Measurements from ENCODE around the gene KCNT1.

The KCNT1 gene

DNA sequence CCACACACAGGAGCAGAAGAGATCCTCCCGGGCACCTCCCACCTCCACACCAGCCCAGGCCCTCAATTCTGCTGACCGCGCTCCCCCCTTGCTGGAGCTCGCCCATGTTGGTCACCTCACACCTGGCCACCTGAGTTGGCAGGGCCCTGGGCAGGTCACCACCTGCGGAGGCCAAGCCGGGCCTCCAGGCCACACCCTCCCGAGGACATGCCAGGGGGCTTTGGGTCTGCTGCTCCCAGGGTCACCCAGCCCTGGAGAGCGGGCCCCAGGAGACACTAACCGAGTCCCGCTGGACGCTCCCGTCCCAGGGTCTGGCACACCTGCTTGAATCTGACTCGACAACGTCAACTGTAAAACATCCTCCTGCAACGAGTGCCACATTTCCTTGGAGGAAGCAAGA is 4.8 kb upstream of the KCNT1 start:
- in situ Hi-C loops (cut with MboI; ENCODE audit: low pct_unique_long_range_greater_than_20kb, low sequenced_read_pairs, unreplicated experiment), result no loop called here
- no peak for TF ChIP-seq CTCF (IDR thresholded peaks at IDR 0.05; ENCODE audit: extremely low read depth, insufficient read depth, missing control alignments)
- no peak for DNase-seq (ENCODE audit: low spot score)

DNA sequence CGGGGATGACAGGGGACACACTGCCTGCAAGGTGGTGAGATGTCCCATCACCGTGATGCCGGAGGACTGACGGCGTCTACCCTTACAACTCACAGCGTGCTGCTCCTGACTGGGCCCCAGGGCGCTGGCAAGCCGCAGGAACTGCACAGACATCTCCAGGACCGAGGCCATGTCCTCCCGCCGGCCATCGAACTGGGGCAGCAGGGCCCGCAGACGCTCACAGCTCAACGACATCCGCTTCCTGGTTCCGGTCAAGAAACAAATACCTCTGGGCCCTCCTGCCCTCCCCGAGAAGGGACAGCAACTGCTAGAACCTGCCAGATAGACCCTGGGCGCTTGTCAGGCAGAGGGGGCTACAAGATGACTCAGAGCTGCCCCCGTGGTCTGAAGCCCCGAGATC is 3.7 kb upstream of the KCNT1 start:
- DNase-seq (ENCODE audit: low spot score), result no peak
- in situ Hi-C loops (cut with MboI; ENCODE audit: low pct_unique_long_range_greater_than_20kb, low sequenced_read_pairs, unreplicated experiment), result no loop called here
- no peak for TF ChIP-seq CTCF (IDR thresholded peaks at IDR 0.05; ENCODE audit: extremely low read depth, insufficient read depth, missing control alignments)

- TF ChIP-seq CTCF (IDR thresholded peaks at IDR 0.05; ENCODE audit: extremely low read depth, insufficient read depth, missing control alignments), result no peak
- no peak for DNase-seq (ENCODE audit: low spot score)
- in situ Hi-C loops (cut with MboI; ENCODE audit: low pct_unique_long_range_greater_than_20kb, low sequenced_read_pairs, unreplicated experiment), result no loop called here
These were observed 3.2 kb upstream of the KCNT1 start for GRCh38 chr9:135698767-135699166.

DNA sequence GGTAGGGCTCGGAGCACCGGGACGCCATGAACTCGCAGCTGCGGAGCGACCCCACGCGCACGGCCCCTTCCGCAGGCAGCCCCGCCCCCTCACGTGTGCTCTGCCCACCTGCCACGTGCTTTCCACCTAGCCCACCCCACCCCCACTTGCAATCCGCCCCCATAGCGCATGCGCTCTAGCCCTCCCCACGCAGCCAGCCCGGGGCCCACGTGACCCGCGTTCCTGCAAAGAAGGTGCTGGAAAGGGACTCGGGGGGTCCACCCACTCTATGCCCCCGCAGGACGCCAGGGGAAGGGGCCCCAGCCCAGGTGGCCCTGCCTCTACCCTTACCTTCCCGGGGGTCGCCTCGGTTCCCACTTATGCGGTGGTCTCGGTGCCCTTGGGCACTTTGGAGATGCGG is 2.5 kb upstream of the KCNT1 start, which contains the start of gene SOHLH1:
Gene SOHLH1 (minus strand): TSS at position 42 of the 400 bp plus-strand sequence. CDS start 14 bp downstream, at position 28.
- in situ Hi-C loops (cut with MboI; ENCODE audit: low pct_unique_long_range_greater_than_20kb, low sequenced_read_pairs, unreplicated experiment), result no loop called here
- TF ChIP-seq CTCF (IDR thresholded peaks at IDR 0.05; ENCODE audit: extremely low read depth, insufficient read depth, missing control alignments), result no peak
- no peak for DNase-seq (ENCODE audit: low spot score)

- in situ Hi-C loops (cut with MboI; ENCODE audit: low pct_unique_long_range_greater_than_20kb, low sequenced_read_pairs, unreplicated experiment), result no loop called here
- DNase-seq (ENCODE audit: low spot score), result no peak
- TF ChIP-seq CTCF (IDR thresholded peaks at IDR 0.05; ENCODE audit: extremely low read depth, insufficient read depth, missing control alignments), result no peak
These were observed 1.5 kb upstream of the KCNT1 start for GRCh38 chr9:135700525-135700924.

- no peak for TF ChIP-seq CTCF (IDR thresholded peaks at IDR 0.05; ENCODE audit: extremely low read depth, insufficient read depth, missing control alignments)
- in situ Hi-C loops (cut with MboI; ENCODE audit: low pct_unique_long_range_greater_than_20kb, low sequenced_read_pairs, unreplicated experiment), result no loop called here
- peak; percentile 62 for DNase-seq (ENCODE audit: low spot score)
These were observed 672 bp upstream of the KCNT1 start for GRCh38 chr9:135701067-135701958.

Measured in GM13977 (cell line).